Measurements from ENCODE around the gene LPP. TPM values are rescaled to one million over a fixed set of nuclear protein-coding genes. Genes with fewer than 3 reads are reported as not detected.

LPP gene
- polyA plus RNA-seq, 1 experiment = 60.0 TPM

DNA sequence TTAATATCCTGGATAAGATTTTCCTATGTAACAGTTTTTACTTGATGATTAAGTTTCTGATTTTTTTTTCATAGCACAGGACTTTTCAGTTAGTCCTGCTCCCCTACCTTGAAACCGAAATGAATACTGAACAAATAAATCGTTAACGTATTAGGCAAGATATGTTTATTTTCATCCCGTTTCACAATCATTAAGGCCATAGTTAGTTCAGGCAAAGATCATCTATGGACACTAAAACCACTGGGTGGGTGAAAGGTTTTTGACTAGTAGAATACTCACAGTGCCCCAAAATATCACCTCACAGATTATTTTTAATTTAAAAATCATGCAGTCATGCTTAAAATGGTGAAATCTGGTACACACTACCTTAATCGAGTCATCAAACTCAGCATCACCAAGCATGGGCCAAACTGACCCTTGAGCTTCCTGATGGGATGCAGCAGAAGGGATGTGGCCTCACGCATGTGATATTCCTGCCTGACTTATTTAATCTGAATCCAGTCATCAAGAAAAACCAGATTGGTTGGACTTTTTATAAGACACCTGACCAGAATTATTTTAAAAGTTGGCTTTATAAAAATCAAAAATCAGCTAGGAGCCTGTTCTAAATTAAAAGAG is 365.0 kb downstream of the LPP start:
- CTCF ChIA-PET = interaction anchor here (1.0 to 1.3 kb wide), 2 partner anchors 15 to 28 kb away, joined by 3 to 4 read pairs; no protein-coding TSS in a partner anchor
- no peak overlapping the region for H3K4me3 ChIP-seq (ENCODE audit: low read depth, low read length)
- TF ChIP-seq, protein P1, sequence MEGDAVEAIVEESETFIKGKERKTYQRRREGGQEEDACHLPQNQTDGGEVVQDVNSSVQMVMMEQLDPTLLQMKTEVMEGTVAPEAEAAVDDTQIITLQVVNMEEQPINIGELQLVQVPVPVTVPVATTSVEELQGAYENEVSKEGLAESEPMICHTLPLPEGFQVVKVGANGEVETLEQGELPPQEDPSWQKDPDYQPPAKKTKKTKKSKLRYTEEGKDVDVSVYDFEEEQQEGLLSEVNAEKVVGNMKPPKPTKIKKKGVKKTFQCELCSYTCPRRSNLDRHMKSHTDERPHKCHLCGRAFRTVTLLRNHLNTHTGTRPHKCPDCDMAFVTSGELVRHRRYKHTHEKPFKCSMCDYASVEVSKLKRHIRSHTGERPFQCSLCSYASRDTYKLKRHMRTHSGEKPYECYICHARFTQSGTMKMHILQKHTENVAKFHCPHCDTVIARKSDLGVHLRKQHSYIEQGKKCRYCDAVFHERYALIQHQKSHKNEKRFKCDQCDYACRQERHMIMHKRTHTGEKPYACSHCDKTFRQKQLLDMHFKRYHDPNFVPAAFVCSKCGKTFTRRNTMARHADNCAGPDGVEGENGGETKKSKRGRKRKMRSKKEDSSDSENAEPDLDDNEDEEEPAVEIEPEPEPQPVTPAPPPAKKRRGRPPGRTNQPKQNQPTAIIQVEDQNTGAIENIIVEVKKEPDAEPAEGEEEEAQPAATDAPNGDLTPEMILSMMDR (IDR thresholded peaks at IDR 0.05; ENCODE audit: insufficient read depth, low read depth, low read length) = no peak
- POLR2A ChIA-PET = no interaction called here
- H3K27me3 ChIP-seq (ENCODE audit: control insufficient read depth, insufficient read depth, low read length) = no peaks in the 10 kb centered on the region
- H3K36me3 ChIP-seq (ENCODE audit: control insufficient read depth, insufficient read depth, low read length) = no peaks in the 10 kb centered on the region; the same call in 1 of the 2 replicates
- no peak for DNase-seq (ENCODE audit: low read depth)

DNA sequence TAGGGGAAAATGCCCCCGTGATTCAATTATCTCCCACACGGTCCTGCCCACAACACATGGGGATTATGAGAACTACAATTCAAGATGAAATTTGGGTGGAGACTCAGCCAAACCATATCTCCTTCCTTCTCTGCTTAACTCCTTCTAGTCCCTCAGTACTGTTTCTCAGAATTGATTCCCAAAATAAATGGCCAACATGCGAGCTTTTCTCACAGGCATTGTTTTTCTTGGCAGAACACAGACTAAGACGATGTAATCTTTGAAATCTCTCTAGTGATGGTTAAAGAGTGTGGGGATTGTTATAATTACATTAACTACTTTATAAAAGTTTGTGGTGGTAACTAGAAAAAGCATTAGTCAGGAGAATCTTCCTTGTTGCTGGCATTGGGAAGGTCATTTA is 366.5 kb downstream of the LPP start:
- DNase-seq (ENCODE audit: low read depth) = no peak
- TF ChIP-seq, protein P1 (IDR thresholded peaks at IDR 0.05; ENCODE audit: insufficient read depth, low read depth, low read length) = no peak
- Histone ChIP-seq H3K36me3 (ENCODE audit: control insufficient read depth, insufficient read depth, low read length) (peaks cover 1% of the 10 kb centered on the region), H3K27me3 (ENCODE audit: control insufficient read depth, insufficient read depth, low read length) (no peaks in the 10 kb centered on the region), H3K4me3 (ENCODE audit: low read depth, low read length) (no peak overlapping the region)
- ChIA-PET POLR2A (no interaction called here), CTCF (interaction anchor here (1.1 to 1.3 kb wide), 2 partner anchors 26 to 436 kb away, joined by 3 to 4 read pairs; no protein-coding TSS in a partner anchor)

DNA sequence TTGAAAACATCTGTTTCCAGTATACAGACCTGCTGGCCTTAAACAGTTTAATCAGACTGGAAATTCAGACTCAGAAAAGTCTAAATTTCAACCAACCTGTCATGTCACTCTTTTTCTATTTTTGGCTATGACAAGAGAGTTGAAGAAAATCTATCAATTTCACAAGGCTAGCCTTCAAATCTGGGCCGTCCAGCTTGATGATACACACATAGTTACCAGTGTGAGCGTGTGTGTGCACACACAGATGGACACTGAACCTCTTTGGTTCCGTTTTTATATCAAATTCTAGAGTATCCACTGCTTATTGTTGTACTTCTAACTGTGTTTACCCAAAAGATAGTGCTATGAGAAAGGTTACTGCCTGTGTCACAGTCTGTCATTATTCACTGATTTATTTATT is 368.2 kb downstream of the LPP start:
- ChIA-PET CTCF (no interaction called here), POLR2A (no interaction called here)
- no peak for DNase-seq (ENCODE audit: low read depth)

DNA sequence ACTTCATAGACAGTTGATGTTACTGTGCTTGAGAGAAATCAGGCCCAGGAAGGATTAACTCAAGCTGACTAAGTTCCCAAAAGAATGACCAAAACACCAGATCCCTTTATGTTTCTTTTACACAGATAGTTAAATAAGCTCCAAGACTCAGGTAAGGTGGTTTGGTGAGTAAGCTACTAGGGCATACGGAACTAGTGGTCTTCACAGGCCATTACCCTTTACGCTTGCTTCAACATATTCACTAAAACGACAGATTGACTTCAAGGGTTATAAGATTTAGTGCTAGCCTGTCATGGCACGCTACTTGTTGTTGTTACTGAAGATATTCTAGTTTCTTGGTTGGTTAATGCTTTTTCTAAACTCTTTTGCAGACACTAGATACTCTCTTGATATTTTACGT is 369.3 kb downstream of the LPP start:
- Histone ChIP-seq H3K4me3 (ENCODE audit: low read depth, low read length) (no peak overlapping the region), H3K27me3 (ENCODE audit: control insufficient read depth, insufficient read depth, low read length) (no peaks in the 10 kb centered on the region), H3K36me3 (ENCODE audit: control insufficient read depth, insufficient read depth, low read length) (peaks cover 1% of the 10 kb centered on the region; the same call in 1 of the 2 replicates)
- CTCF ChIA-PET = interaction anchor here (0.9 kb wide), 1 partner anchor 33 kb away, joined by 3 read pairs; no protein-coding TSS in a partner anchor
- TF ChIP-seq, protein P1 (IDR thresholded peaks at IDR 0.05; ENCODE audit: insufficient read depth, low read depth, low read length) = no peak
- no peak for DNase-seq (ENCODE audit: low read depth)
- POLR2A ChIA-PET = interaction anchor here (0.6 kb wide), 1 partner anchor 102 kb away, joined by 3 read pairs; no protein-coding TSS in a partner anchor

More for the DNA sequence above, 368.2 kb downstream of the LPP start:
- TF ChIP-seq, protein P1 (IDR thresholded peaks at IDR 0.05; ENCODE audit: insufficient read depth, low read depth, low read length) = no peak
- Histone ChIP-seq H3K36me3 (ENCODE audit: control insufficient read depth, insufficient read depth, low read length) (peaks cover 1% of the 10 kb centered on the region), H3K27me3 (ENCODE audit: control insufficient read depth, insufficient read depth, low read length) (no peaks in the 10 kb centered on the region), H3K4me3 (ENCODE audit: low read depth, low read length) (no peak overlapping the region)

DNA sequence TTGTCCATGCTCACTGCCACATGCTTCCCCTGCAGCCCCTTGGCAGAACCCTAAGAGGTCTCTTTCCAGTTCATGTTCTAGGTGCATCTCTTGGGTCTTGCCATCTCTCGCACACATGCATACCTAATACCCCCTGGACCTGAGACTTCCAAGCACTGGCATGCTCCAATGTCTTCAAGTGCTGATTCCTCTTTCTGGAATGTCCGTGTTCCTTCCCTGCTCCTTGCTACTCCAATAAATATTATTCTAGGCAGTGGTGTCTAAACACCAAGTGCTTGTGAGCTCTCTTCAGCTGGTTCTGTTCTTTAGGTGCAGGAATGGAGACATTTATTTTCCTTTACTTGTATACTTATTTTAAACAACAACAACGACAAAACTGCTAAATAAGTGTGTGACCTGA is 370.1 kb downstream of the LPP start:
- TF ChIP-seq, protein P1 (IDR thresholded peaks at IDR 0.05; ENCODE audit: insufficient read depth, low read depth, low read length) = no peak
- CTCF ChIA-PET = no interaction called here
- POLR2A ChIA-PET = interaction anchor here (0.6 kb wide), 1 partner anchor 16 kb away, joined by 3 read pairs; no protein-coding TSS in a partner anchor

More for the DNA sequence above, 370.1 kb downstream of the LPP start:
- Histone ChIP-seq H3K36me3 (ENCODE audit: control insufficient read depth, insufficient read depth, low read length) (peaks cover 1% of the 10 kb centered on the region; the same call in 1 of the 2 replicates), H3K4me3 (ENCODE audit: low read depth, low read length) (no peak overlapping the region), H3K27me3 (ENCODE audit: control insufficient read depth, insufficient read depth, low read length) (no peaks in the 10 kb centered on the region)
- no peak for DNase-seq (ENCODE audit: low read depth)
